ENCODE results near the gene ACR. TPM values are rescaled to one million over a fixed set of nuclear protein-coding genes. Genes with fewer than 3 reads are reported as not detected.
A peak's percentile ranks its signal among the peaks of the same experiment; 100 is the strongest.

Gene ACR
- total and polyA plus RNA-seq, 2 experiments from 2014 or later: not detected

- Histone ChIP-seq H3K27me3 (ENCODE audit: insufficient read depth) (peaks cover 56% of the 10 kb centered on the region), H3K4me2 (no peak overlapping the region), H3K9me2 (ENCODE audit: insufficient read depth) (no peaks in the 10 kb centered on the region), H3K36me3 (ENCODE audit: insufficient read depth) (no peaks in the 10 kb centered on the region), H3K4me3 (no peak overlapping the region), H3K4me1 (ENCODE audit: insufficient read depth) (no peaks in the 10 kb centered on the region), H3K27ac (ENCODE audit: low read depth) (no peak overlapping the region), H2AFZ (no peak overlapping the region), H3K79me2 (replicated peaks; ENCODE audit: insufficient read depth) (no peaks in the 10 kb centered on the region), H3F3A (replicated peaks; ENCODE audit: low read depth) (no peaks in the 10 kb centered on the region), H4K20me1 (replicated peaks; ENCODE audit: insufficient read depth) (no peaks in the 10 kb centered on the region; the same call in 1 of the 2 replicates)
- Mint-ChIP-seq H3K4me1 (no peaks in the 10 kb centered on the region), H3K27ac (no peak overlapping the region), H3K4me3 (no peak overlapping the region; the same call in 2 of the 3 replicates), H3K27me3 (ENCODE audit: insufficient read depth, low read depth, poor library complexity) (peaks cover 53% of the 10 kb centered on the region), H3K36me3 (ENCODE audit: low read depth) (no peaks in the 10 kb centered on the region; the same call in 2 of the 3 replicates), H3K9me3 (peaks cover 3% of the 10 kb centered on the region)
- TF ChIP-seq NANOG (IDR thresholded peaks at IDR 0.05; ENCODE audit: borderline replicate concordance) (no peak), CREB1 (CRISPR knock-in tag; IDR thresholded peaks at IDR 0.05; ENCODE audit: low read depth) (no peak), POLR2AphosphoS5 (IDR thresholded peaks at IDR 0.05; ENCODE audit: low read depth) (no peak), ZNF331 (CRISPR knock-in tag; IDR thresholded peaks at IDR 0.05; ENCODE audit: low read depth) (no peak), STAT1 (IDR thresholded peaks at IDR 0.05; ENCODE audit: unreplicated experiment) (no peak)
- TF ChIP-seq, protein P1, sequence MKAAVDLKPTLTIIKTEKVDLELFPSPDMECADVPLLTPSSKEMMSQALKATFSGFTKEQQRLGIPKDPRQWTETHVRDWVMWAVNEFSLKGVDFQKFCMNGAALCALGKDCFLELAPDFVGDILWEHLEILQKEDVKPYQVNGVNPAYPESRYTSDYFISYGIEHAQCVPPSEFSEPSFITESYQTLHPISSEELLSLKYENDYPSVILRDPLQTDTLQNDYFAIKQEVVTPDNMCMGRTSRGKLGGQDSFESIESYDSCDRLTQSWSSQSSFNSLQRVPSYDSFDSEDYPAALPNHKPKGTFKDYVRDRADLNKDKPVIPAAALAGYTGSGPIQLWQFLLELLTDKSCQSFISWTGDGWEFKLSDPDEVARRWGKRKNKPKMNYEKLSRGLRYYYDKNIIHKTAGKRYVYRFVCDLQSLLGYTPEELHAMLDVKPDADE (IDR thresholded peaks at IDR 0.05): no peak
- TF ChIP-seq, protein P2, sequence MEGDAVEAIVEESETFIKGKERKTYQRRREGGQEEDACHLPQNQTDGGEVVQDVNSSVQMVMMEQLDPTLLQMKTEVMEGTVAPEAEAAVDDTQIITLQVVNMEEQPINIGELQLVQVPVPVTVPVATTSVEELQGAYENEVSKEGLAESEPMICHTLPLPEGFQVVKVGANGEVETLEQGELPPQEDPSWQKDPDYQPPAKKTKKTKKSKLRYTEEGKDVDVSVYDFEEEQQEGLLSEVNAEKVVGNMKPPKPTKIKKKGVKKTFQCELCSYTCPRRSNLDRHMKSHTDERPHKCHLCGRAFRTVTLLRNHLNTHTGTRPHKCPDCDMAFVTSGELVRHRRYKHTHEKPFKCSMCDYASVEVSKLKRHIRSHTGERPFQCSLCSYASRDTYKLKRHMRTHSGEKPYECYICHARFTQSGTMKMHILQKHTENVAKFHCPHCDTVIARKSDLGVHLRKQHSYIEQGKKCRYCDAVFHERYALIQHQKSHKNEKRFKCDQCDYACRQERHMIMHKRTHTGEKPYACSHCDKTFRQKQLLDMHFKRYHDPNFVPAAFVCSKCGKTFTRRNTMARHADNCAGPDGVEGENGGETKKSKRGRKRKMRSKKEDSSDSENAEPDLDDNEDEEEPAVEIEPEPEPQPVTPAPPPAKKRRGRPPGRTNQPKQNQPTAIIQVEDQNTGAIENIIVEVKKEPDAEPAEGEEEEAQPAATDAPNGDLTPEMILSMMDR (conservative IDR thresholded peaks at IDR 0.05; ENCODE audit: low read depth in 2 of 2): no peak
- DNase-seq (ENCODE audit: low spot score) (no peak), ATAC-seq (no peak)
Observed at GRCh38 chr22:50718352-50718709, 19.7 kb upstream of the ACR start.

DNA sequence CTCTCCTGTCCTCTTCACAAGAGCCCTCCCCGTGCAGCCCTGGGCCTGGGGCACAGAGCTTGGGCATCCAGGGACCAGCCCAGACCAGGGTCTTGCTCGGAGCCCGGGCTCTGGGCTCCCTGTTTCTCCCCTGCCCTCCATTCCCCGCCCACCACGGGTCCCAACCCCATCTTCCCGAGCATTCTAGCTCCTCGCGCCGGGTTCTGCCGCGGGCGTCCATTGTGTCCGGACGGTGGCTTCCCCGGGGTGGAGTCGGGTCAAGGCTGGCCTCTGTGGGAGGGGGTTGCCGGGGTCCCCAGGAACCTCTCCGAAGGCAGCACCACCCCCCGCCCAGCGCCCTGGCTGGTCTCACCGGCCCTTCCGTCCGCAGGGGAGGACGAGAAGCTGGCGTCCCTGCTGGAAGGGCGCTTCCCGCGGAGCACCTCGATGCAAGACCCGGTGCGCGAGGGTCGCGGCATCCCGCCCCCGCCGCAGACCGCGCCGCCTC is 18.1 kb upstream of the ACR start:
- Histone ChIP-seq H3K4me3 (peak overlapping the region; percentile 52), H3K4me1 (ENCODE audit: insufficient read depth) (0 out of 2 replicates have a peak, but pooled peaks cover 4% of the 10 kb centered on the region), H3K27me3 (ENCODE audit: insufficient read depth) (peaks cover 62% of the 10 kb centered on the region), H2AFZ (no peak overlapping the region), H3K4me2 (peak overlapping the region; percentile 78), H3K9me2 (ENCODE audit: insufficient read depth) (no peaks in the 10 kb centered on the region), H3F3A (replicated peaks; ENCODE audit: low read depth) (no peaks in the 10 kb centered on the region), H4K20me1 (replicated peaks; ENCODE audit: insufficient read depth) (no peaks in the 10 kb centered on the region; the same call in 1 of the 2 replicates), H3K27ac (ENCODE audit: low read depth) (no peak overlapping the region), H3K79me2 (replicated peaks; ENCODE audit: insufficient read depth) (no peaks in the 10 kb centered on the region), H3K36me3 (ENCODE audit: insufficient read depth) (no peaks in the 10 kb centered on the region)
- H3K27me3 Mint-ChIP-seq (ENCODE audit: insufficient read depth, low read depth, poor library complexity): peaks cover 60% of the 10 kb centered on the region
- TF ChIP-seq EZH2 (IDR thresholded peaks at IDR 0.05; ENCODE audit: low read depth, unreplicated experiment) (peak; percentile 57), STAT1 (IDR thresholded peaks at IDR 0.05; ENCODE audit: unreplicated experiment) (no peak)
- H3K4me1 Mint-ChIP-seq: peaks cover 4% of the 10 kb centered on the region; the same call in 2 of the 3 replicates
- peaks cover 3% of the 10 kb centered on the region for H3K9me3 Mint-ChIP-seq
- DNase-seq (ENCODE audit: low spot score): peak; percentile 50
- peak overlapping the region; percentile 42; the same call in 2 of the 3 replicates for H3K4me3 Mint-ChIP-seq
- H3K36me3 Mint-ChIP-seq (ENCODE audit: low read depth): no peaks in the 10 kb centered on the region; the same call in 2 of the 3 replicates
- ATAC-seq: peak; percentile 36
- H3K27ac Mint-ChIP-seq: no peak overlapping the region
